NCI-H2196 (cell line): Measurements from ENCODE around the gene WNT5A.

ENCODE experiments used
- DNase-seq: peaks from one replicate; lab custom pipeline; 2025; ENCODE audit not compliant: unreplicated experiment; lab: John Stamatoyannopoulos, UW

Gene WNT5A

GRCh38 chr3:55452886-55453285 lies 34.2 kb downstream of the WNT5A start:
- DNase-seq, result no peak

DNA sequence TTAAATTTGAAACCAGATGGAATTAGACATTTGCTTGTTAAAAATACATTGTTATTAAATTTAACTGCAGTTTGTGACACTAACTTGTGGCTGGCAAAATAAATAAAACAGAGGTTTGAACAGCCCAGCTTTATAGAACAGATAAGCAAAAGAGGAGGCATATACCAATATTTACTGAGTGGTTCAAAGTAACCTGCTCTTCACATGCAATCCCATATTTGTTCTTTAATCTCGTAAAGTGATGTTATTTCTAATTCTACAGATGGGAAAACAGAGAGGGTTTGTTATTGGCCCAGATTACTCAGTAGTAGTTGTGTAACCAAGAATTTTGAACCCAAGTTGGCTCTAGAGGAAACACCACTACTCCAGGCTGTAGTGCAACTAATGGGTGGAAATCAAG lies 37.6 kb downstream of the WNT5A start:
- DNase-seq, result no peak

GRCh38 chr3:55446850-55447249 lies 40.3 kb downstream of the WNT5A start:
- DNase-seq, result no peak

DNA sequence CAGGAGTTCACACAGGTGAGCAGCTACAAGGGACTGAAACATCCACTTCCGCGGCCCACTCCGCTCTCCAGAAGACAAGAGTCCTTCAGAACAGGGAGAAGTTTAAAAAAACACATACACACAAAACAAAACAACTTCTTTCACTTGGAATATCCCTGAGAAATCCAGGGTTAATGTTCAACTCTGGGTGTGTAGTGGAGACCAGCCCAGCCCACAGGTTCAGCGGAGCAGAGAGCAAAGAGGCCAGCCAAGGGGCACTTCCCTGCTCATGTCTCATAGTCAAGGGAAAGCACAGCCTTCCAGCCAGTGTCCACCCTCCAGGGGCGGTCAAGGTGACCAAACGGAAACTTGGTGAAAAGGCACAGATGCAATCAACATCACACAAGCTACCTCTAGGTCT lies 41.6 kb downstream of the WNT5A start:
- DNase-seq, result no peak

DNA sequence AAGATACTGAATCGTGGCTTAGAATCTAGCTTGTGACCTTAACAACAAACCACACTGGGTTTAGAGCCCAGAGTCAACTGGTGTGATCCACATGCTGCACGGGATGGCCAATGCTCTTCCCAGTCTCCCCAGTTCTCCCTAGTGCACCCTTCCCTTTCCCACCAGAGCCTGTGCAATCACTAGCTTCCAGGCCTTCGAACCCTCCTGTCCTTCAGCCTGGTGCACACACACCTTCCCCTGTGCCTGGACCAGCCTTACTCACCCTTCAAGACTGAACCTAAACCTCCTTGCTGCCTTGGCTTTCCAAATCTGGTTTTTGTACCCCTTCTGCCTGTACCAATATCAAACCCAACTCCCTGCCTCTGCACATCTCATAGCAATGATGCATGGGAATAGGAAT lies 43.8 kb downstream of the WNT5A start:
- no peak for DNase-seq

GRCh38 chr3:55442861-55443260 lies 44.2 kb downstream of the WNT5A start:
- DNase-seq, result no peak

DNA sequence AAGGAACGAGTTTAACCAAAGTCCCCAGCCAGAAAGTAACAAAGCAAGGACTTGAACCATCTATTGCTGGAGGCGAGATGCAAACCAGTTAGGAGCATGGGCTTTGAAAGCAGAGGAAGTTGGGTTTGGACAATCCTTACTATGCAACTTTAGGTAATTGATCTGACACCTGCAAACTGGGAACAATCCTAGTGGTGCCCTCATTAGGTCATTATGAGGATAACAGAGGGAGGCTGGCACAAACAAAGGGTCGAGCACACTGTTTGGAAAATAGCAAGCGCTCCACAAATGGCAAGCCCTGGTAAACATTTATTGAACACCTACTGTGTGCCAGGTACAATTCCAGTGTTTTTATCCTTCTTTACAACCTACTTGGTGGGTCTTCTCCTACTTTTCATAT lies 45.6 kb downstream of the WNT5A start:
- no peak for DNase-seq

DNA sequence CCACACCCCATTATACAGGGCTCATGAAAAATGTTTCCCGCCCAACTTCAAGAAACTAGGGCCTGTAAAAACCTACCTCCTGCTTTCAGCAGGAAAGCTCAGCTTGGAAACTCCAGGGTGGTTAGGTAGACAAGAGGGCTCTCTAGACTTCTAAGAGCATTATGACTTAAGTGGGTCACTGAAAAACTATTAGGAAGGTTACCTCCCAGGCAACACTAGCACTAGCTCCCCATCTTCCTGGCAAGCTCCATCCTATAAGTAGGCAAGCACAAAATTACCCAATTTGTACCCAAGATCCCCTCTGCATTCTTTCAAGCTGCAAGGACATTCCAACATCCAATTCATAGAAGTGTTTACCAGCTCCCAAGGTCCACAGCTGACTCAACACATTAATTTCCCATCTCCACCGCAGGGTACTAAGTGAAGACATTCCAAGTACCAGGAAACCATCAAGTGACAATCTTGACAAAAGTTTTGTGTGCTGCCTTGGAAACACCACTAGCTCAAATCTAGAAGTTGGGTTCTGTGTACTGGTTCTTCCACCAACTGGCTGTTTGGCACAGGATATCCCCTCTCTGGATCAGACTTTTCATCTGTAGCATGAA lies 46.9 kb downstream of the WNT5A start:
- DNase-seq, result no peak

- DNase-seq, result no peak
Observed at GRCh38 chr3:55439657-55440056, 47.4 kb downstream of the WNT5A start.

- no peak for DNase-seq
Observed at GRCh38 chr3:55436644-55437043, 50.5 kb downstream of the WNT5A start.

GRCh38 chr3:55435491-55435890 lies 51.6 kb downstream of the WNT5A start:
- DNase-seq, result no peak

- DNase-seq, result no peak
Observed at GRCh38 chr3:55434789-55435188, 52.3 kb downstream of the WNT5A start.

GRCh38 chr3:55431041-55431440 lies 56.1 kb downstream of the WNT5A start:
- no peak for DNase-seq

DNA sequence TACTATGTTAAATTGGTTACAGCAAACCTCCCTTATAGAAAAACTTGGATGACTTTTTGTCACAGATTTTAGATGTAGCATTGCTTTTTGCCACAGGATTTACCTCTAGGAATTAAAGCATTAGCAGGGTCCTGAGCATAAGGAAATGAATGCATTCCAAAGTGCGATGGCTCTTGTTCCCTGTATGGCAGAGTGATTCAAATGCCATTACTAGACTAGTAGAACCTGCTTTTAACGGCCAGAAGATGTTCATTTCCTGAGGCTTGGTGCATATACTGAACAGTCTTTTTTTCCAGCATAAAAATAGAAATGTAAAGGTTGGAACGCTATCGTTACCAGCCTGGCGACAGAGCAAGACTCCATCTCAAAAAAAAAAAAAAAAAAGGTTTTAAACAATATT lies 59.4 kb downstream of the WNT5A start:
- DNase-seq, result no peak

DNA sequence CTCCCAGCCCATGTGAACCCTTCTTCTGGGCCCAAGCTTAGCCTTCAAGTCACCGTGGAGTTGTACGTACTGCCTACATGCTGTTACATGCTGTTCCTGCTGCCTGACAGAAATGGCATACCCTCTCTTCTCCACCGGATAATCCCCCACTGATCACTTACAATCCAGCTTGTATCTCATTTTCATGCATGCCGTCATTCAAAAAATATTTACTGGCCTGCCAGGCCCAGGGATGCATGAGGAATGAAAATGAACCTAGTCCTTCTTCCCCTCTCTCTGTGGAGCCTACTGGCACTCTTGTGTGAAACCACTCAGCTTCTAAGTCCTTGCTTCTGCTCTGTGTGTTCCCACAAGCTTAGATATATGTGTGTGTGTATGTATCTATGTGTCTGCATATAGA lies 60.6 kb downstream of the WNT5A start:
- DNase-seq, result no peak

GRCh38 chr3:55423782-55424181 lies 63.3 kb downstream of the WNT5A start:
- DNase-seq, result no peak

- no peak for DNase-seq
Observed at GRCh38 chr3:55417211-55417610, 69.9 kb downstream of the WNT5A start.

GRCh38 chr3:55416331-55416821 lies 70.7 kb downstream of the WNT5A start:
- DNase-seq, result peak; percentile 47
